ENCODE measurements around the gene MTUS2. TPM values are rescaled to one million over a fixed set of nuclear protein-coding genes. Genes with fewer than 3 reads are reported as not detected.

Gene MTUS2
- total RNA-seq, 1 experiment from 2014 or later = 0.24 TPM

DNA sequence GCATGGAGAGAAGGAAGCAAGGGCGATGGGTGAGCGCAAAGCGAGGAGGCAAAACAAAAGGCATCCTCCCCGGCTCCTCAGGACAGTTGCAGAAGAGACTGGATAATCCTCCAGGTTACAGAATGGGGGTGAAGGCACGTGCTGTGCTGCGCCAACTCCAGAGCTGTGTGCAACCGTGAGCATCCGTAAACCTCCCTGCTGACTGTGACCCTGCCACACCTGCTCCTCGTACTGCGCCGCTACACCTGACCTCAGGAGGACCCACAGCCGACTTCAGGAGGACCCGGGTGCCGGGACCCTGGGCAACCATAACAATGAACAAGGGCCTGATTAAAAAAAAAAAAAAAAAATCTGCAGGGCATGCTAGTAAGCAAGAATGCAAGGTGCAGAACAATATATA lies 706.6 kb downstream of the MTUS2 start:
- DNase-seq (ENCODE audit: low read depth) = no peak

DNA sequence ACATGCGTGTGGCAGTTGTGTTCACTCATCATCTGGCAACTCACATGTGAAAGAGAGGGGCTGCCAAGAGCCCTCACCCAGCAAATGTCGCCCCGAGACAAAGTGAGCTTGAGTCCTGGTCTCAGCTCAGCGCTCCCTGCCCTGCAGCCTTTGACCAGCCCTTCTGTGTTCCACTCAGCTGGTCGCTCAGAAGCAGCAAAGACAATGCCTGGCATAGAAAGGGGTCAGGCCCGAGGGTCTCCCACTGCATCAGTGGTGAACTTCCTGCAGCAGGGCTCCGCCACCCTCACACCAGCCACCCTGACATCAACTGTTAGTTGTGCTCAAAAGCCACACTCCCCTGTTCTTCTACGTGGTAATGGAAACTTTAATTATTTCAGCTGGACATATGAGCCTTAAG lies 707.4 kb downstream of the MTUS2 start:
- DNase-seq (ENCODE audit: low read depth) = no peak

DNA sequence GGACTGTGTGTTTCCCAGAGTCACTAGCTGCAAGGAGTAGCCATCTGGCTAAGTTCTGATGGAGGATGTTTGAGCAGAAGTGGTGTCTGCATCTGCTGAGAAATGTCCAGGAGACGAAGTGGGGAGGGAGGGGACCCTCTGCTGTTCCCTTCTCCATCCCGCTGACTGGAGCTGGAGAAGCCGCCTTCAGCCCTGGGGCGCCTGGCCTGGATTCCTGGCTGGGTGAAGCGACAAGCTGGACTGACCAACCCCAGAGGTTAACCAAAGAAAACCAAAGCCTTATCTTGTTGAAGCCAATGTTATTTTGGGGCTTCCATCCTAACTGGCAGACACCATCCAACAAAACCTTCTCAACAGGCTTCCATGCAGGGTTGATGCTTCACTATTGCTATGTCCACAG lies 707.8 kb downstream of the MTUS2 start:
- no peak for DNase-seq (ENCODE audit: low read depth)

DNA sequence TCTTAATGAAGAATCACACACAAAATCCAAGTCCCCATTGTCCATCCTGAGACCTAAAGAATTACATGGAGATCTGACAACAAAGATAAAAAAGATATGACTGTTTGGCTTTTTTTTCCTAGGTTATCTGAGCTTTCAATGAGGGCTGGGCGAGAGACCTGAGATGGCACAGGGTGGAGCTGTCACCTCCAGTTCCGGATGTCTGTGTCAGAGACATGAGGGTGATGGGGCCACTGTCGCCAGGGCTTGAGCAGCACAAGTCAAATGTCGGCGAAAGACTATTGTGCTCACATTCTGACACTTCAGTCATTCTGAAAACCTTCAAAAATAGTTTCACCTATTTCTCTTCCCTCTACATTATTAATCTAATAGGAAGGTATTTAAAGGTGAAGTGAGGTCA lies 709.6 kb downstream of the MTUS2 start:
- no peak for DNase-seq (ENCODE audit: low read depth)

DNA sequence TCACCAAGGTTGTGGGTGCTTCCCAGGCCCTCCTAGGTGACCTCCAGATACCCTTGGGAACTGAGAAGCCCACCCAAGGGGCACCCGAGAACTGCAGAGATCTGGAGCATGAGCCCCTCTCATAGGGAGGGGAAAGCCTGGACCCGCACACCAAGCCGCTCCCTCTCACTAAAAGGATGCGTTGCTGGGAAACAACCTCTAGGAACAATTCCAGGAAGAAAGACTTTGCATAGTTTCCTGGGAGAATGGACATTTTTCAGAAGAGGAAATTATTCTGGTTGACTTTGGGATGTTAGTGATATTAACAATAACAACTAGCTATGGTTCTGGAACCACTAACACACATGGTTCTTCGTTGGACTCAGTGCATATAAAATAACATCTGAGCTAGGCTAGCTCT lies 710.8 kb downstream of the MTUS2 start:
- DNase-seq (ENCODE audit: low read depth) = no peak

DNA sequence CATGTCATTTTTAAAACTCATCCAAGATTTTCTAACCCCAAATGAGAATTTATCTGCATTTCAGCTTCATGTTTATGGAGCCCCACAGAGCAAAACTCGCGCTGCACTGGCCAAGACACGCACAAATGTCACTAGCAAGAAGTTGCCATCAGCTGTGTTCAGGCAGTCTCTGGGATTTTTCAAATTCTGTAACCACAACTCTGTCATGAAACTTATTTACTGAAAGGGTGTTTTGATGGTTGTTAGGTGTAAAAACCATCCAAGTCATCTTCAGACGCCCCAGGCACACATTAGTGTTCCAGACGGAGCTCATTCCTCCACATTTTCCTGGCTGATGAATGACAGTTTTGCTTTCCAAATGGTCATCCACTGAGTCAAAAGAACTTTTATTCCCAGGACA lies 712.0 kb downstream of the MTUS2 start:
- peak; percentile 56 for DNase-seq (ENCODE audit: low read depth)

DNA sequence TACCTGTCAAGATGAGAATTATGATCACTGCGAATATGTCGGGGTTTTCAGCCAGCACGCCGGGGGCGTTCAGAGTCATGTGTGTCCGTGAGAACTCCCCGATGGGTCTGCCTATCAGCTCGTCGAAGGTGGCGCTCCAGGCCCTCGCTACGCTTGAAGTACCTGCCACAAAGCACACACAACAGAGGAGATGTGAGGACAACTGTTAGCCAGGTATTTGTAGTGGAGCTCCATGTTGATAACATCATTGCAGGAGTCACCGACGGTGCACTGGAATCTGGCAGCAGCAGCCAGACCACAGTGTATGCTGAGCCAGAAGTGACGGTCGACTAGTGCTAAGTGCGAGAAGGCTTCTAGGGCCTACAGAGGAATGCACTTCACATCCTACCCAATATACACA lies 712.7 kb downstream of the MTUS2 start:
- DNase-seq (ENCODE audit: low read depth) = no peak

DNA sequence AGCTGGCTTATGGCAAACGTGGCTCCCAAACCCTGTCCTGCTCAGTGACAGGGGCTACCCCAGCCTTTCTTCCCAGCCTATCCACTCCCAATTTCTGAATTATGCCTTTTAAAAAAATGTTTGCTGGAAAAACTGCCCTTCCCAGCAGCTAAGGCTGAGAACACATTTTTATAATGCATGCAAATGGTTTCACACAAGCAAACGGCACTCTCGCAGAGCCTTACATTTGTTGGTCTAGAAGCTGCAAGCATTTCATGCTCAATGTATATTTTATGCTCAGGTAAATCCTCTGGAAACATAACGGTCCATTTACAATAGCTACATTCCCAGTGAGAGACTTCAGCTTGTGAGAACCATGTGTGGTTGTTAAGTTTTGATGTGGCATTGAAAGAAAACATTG lies 713.9 kb downstream of the MTUS2 start:
- DNase-seq (ENCODE audit: low read depth) = no peak

DNA sequence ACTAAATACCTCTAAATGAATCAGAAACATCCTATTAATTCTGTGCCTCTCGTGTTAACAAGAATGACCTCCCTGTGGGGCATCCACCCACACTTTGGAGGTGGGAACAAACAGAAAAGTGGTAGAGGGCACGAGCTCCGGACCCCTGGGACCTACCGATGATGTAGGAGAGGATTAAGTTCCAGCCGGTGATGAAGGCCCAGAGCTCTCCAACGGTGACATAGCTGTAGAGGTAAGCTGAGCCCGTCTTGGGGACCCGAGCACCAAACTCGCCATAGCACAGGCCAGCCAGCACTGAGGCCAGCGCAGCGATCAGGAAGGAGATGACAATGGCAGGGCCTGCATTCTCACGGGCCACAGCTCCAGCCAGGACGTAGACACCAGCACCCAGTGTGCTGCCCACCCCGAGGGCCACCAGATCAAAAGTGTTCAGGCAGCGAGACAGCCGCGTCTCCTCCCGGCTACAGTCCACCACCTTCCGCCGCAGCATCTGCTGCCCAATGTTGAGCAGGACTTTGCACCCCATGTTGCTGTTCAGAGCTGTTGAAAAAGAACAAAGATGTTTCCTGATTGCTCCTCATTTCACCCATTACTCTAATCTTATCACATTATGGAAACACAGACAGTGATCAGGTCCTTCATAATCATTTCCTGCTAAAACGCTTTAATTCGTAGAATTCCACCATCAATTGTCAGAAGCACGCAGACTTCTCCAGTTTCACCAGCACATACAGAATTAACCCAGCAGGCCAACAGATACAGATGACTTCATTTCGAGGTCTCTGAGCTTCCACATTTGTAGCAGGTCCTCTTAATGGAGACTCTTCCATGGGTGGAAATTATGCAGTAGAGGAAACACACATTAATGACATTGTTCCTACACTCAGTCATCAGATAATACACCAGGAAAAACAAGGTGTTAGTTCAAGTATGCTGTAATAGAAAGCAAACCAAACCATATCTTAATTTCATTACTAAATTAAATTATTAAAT lies 715.8 kb downstream of the MTUS2 start:
- DNase-seq (ENCODE audit: low read depth) = no peak

DNA sequence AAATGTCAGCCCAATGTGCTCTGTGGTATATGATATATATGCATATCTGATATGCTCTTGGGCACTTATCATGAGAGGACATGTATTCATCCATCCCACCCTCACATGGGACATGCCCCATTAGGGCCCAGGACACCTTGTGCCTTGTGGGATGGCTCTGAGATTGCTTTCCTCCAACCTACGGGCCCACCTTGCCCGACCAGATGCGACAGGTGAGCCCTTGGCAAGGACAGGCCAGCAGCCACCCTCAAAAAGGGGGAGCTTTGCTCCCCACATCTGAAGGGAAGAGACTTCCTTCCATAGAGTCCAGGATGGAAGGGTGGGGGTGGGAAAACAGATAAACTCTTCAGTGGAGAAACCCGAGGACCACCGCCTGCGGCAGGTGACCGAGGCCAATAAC lies 716.7 kb downstream of the MTUS2 start:
- DNase-seq (ENCODE audit: low read depth) = no peak

DNA sequence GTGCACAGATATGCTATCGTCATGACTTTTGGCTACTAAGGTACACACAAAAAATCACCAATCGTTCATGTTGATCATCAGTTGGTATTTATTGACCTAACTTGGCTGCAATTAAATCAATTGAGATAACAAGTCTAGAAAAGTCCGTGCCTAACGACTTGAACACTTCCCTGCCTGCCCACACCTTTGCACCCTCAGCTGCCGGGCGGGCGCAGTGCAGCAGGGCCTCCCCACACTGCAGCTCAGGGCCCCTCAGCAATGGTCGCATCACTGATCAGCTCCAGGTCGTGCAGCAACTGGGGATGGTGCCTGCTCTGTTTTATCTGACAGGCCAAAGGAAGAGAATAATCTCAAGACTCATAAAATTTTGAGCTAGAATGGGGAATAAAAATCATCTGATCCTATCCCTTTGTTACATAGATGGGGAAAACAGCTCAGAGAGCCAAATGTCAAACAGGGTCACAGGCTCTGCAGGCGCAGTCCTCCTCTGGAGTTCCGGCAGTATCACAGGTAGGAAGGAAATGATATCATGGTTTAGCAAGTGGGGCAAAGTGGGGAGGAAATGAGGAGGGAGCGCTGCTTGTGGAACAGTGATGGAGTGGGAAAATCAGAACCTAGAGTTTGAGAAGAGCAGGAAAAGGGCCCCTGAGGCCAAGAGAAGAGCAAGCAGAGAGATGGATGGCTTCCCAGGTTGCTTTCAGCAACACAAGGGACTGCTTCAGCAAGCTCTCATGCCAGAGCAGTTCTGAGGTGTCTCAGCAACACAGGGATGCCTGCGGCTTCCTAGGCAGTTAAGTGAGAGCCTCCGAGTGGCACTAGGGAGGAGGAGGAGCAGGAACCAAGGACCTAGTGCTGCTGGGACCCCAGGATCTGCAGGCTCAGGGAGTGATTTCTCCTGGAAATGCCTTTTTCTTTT lies 717.9 kb downstream of the MTUS2 start:
- DNase-seq (ENCODE audit: low read depth) = no peak

DNA sequence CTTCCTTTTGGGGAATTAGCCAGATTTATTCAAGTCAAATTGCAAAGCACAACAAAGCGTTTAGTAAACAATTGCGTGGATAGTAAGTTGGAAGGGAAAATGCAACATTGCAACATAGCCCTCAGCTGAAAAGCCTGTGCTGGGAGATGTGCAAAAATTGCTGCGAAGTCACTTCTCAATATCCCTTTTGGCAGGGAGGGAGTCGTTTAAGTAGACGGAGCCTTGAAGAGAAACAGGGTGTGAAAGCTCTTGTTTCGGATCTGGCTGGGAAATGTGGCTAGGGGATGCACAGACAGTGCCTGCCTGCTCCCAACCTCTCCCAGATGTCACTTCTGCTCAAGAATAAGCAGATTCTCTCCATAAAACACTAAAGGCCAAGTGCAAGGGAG lies 718.5 kb downstream of the MTUS2 start:
- DNase-seq (ENCODE audit: low read depth) = no peak

DNA sequence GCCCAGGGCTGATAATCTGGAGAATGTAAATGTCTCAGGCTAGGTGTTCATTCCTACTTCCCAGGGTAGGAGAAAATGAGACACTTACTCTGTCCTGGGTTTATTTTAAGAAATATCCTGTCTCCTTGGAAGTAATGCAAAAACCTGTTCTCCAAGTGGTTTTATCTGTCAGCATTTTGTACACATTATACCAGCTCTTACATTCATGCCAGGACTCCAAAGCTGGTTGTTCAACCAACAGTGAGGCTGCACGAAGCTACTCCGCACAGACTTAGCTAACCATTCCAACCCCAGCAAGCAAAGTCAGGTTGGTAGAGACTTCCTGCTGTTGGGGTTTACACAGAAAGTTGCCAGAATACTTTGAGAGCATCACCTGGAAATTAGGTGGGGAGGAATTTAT lies 719.7 kb downstream of the MTUS2 start:
- no peak for DNase-seq (ENCODE audit: low read depth)

DNA sequence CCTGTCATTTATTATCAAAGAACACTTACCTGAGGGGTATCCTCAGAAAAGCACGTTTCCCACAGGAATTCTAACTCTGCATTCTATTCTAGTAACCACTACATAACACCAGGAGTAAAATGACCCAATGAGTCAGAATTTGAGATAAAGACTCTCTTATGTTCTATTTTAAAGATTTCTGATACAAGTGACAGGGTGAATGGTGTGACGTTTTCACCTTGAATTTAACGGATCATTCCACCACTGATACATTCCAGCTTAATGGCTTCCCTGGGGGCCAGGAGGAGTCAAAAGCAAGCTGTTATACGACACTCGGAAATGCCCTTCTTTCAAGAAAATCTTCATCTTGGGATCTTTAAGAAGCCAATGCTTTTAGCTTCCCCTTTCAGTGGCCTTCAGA lies 720.2 kb downstream of the MTUS2 start:
- DNase-seq (ENCODE audit: low read depth) = no peak

DNA sequence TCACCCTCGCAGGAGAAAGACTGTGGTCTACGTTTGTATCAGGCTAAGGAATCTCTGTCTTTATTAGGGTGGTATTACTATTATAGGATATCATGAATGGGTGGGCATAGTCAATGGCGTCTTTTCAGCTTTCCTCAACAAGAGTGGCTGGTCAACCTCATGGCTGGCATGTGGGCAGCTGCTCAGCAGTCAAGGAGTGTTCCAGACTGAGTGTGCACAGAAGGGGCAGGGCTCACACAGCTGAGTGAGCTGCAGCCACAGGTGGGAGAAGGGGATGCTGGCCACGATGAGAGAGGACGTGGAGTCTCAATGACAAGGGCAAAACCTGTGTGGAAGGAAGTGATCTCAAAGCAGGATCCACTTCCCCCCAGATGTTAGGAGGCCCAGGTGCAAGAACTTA lies 720.7 kb downstream of the MTUS2 start:
- DNase-seq (ENCODE audit: low read depth) = no peak

DNA sequence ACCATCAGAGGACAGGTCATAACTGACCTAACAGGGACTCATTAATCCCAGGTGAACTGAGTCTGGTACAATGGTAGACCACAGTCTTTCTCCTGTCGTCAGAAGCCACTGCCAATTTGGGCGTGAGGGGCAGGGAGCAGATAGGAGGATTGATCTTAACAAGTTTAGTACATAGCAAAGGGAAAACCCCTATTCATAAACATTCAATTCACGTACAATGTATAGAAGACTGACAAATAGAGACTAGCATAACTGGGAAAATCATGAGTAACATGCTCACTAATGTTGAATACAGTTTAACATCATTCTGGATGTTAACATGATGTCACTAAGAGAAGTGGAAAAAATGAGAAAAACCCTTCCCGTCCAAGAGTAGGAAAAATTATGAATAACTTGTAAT lies 721.3 kb downstream of the MTUS2 start:
- no peak for DNase-seq (ENCODE audit: low read depth)

DNA sequence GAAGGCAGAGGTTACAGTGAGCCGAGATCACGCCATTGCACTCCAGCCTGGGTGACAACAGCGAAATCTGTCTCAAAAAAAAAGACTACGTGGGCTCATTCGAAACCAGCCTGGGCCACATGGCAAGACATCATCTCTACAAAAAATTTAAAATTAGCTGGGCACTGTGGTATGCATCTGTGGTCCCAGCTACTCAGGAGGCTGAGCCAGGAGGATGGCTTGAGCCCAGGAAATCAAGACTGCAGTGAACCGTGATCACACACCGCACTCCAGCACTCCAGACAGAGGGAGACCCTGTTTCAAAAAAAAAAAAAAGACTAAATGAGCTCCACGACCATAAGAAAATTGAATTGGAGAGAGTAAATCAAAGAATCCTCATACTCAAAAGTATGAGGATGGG lies 722.2 kb downstream of the MTUS2 start:
- DNase-seq (ENCODE audit: low read depth) = no peak

DNA sequence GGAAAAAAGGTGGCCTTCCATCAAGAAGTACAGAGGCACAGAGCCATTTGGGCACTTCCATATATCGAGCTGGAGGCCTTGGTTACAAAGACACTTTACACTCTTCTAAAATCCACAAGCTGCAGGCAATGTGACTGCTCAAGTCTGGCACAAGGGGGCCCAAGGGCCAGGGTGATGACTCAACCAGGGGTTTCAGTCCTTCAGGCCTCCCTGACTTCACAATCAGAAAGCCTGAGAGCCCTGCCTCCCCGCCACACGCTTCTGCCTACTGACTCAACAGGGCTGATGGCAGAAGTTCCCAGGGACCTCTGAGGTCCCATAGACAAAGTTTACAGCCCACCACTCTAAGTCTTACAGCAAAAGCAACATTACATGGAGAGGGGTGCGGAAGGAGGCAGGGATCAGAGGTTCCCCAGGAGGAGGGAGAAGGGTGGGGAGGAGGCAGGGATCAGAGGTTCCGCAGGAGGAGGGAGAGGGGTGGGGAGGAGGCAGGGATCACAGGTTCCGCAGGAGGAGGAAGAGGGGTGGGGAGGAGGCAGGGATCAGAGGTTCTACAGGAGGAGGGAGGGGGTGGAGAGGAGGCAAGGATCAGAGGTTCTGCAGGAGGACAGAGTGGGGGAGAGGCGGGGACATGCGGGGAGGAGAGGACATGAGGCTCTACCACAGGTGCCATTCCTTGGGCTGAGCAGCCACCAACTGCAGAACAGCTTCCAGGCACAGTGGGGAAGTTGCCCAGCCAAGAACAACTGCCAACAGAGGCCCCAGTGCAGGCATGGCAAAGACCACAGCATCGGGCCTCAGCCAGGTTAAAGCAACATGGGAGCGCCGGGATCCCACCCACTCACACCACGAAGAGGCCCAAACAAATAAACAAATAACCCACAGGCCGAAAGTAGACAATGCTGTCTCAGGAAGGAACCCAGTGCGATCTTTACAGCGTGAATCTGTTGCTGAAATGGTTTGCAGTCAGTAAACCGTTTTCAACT lies 723.4 kb downstream of the MTUS2 start:
- peak; percentile 87 for DNase-seq (ENCODE audit: low read depth)

DNA sequence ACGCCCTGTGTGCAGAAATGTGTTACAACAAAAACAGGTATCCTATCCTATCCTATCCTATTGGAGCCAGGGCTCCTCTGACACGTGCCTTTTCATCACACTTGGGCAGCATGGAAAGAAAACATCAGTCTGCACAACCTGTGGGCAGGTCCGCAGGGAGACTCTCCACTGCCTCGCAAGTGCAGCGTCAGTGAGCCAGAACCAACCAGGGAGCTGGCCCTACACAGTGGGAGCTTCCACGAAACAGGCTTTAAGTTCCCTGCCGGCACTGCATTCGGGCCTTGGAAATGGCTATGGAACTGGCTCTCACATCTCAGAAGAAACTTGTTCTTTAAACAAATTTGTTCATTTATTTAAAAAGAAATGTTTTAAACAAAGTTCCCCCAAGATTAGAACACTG lies 725.8 kb downstream of the MTUS2 start:
- no peak for DNase-seq (ENCODE audit: low read depth)

DNA sequence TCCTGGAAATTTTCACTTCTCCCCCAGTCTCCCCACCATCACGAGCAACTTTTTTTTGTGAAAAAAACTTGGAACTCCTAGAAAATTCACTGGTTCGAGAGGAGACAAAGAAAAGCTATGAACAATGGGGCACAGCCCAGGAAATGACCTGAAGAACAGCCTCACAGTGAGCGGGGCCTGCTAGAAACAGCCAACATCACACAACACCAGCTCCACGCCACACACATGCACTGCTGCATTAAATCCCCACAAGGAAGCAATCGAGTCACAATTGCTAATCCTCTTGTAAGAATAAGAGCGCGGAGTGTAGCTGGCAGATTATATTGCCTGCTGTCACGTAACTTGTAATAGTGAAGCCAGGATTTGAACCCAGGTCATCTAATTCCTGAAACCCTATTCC lies 726.5 kb downstream of the MTUS2 start:
- no peak for DNase-seq (ENCODE audit: low read depth)

DNA sequence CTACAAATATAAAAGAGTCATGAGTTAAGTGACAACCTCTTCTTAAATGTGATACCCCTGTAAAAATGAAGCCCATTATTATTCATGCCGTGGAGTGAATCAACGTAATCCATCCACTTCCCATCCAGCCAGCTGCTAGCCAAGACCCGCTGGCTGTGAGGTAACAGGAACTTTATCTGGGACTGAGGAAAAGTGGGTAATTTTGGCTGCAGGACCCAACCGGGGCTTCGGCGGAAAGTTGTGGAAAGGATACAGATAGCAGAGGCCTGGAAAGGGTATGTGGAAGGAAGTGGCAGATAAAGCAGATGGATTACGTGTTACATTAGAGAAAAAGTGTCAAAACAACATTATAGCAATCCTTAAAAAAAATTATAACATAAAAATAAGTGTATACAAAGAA lies 727.0 kb downstream of the MTUS2 start:
- DNase-seq (ENCODE audit: low read depth) = no peak

DNA sequence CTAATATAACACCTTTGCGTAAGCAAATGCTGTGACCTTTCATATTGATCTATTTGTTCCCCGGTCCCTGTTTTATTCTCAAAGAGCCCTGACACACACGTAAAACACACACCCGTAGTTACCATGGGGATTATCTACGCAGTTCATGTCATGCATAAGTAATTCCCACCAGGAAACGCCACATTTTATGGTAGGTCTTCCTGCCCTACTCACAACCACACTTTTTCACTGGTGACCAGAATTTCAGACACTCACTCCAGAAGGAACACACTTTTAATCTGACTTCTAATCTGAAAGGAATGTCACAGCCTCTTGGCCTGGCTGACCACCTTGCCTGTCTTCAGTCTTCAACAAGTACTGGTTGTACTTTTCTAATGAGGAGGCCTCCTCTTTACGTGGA lies 728.6 kb downstream of the MTUS2 start:
- peak; percentile 70 for DNase-seq (ENCODE audit: low read depth)

Measured in RPMI7951 (cell line).